K562 (cell line): ENCODE measurements around the gene FOXR1. TPM values are rescaled to one million over a fixed set of nuclear protein-coding genes. Genes with fewer than 3 reads are reported as not detected.

ENCODE experiments used
- ARID1B ChIP-seq: fragments of 450-650 bp; IDR thresholded peaks from 2 replicates; pipeline ENCODE4 v1.6.1; 2016; ENCODE audit warnings: antibody characterized with exemption, mild to moderate bottlenecking, inconsistent platforms
- CBX1 ChIP-seq: sonication (generic); IDR thresholded peaks from 2 replicates; pipeline ENCODE4 v1.6.1; 2016; ENCODE audit warnings: antibody characterized with exemption, low read depth, mild to moderate bottlenecking
- CREM ChIP-seq: IDR thresholded peaks from 2 replicates; pipeline ENCODE4 v1.6.1; 2014; ENCODE audit warnings: antibody characterized with exemption, low read depth
- ERF ChIP-seq: fragments of 450-650 bp; formaldehyde crosslinking; IDR thresholded peaks from 2 replicates; pipeline ENCODE4 v1.4.0; 2020; ENCODE audit warnings: mild to moderate bottlenecking, mixed read lengths
- GABPB1 ChIP-seq: sonication (generic); formaldehyde crosslinking; IDR thresholded peaks from 2 replicates; pipeline ENCODE4 v1.8.0; 2022; ENCODE audit warnings: mild to moderate bottlenecking, missing genetic modification reagents
- HCFC1 ChIP-seq: IDR thresholded peaks from 2 replicates; pipeline ENCODE4 v1.6.1; 2012; ENCODE audit warnings: low read depth, low read length, improper control_type of control experiment
- HNRNPLL ChIP-seq: fragments of 200-400 bp; formaldehyde crosslinking; IDR thresholded peaks from 2 replicates; pipeline ENCODE4 v1.6.1; 2017; ENCODE audit warnings: low read length, low read depth, mild to moderate bottlenecking; ENCODE audit not compliant: poor library complexity, severe bottlenecking
- JUND ChIP-seq, 2 experiments: IDR thresholded peaks; 2 replicates in 1 of 2; 3 replicates in 1 of 2; pipeline ENCODE4 v1.6.1; 2011; ENCODE audit warnings: borderline replicate concordance in 2 of 2, low read depth in 2 of 2, low read length in 2 of 2, improper control_type of control experiment in 1 of 2, missing biosample characterization in 1 of 2, missing genetic modification characterization in 1 of 2, missing genetic modification reagents in 1 of 2
- KAT7 ChIP-seq: sonication (generic); formaldehyde crosslinking; IDR thresholded peaks from 2 replicates; pipeline ENCODE4 v1.8.0; 2022; ENCODE audit warnings: missing genetic modification reagents, mild to moderate bottlenecking, borderline replicate concordance
- LCOR ChIP-seq: sonication (generic); formaldehyde crosslinking; IDR thresholded peaks from 2 replicates; pipeline ENCODE4 v1.8.0; 2022; ENCODE audit warnings: mild to moderate bottlenecking, missing genetic modification reagents
- PCBP1 ChIP-seq: fragments of 200-400 bp; formaldehyde crosslinking; IDR thresholded peaks from 2 replicates; pipeline ENCODE4 v1.6.1; 2018; ENCODE audit warnings: mild to moderate bottlenecking, low read depth, low read length; ENCODE audit not compliant: poor library complexity, severe bottlenecking
- POLR2G ChIP-seq: fragments of 200-400 bp; formaldehyde crosslinking; IDR thresholded peaks from 2 replicates; pipeline ENCODE4 v1.6.1; 2017; ENCODE audit warnings: low read depth, mild to moderate bottlenecking, antibody characterized with exemption, low read length, moderate library complexity
- RBFOX2 ChIP-seq: fragments of 200-400 bp; formaldehyde crosslinking; IDR thresholded peaks from 2 replicates; pipeline ENCODE4 v1.6.1; 2017; ENCODE audit warnings: low read depth, mild to moderate bottlenecking, low read length, moderate library complexity
- RNF2 ChIP-seq: sonication (generic); IDR thresholded peaks from 2 replicates; pipeline ENCODE4 v1.6.1; 2016
- SETDB1 ChIP-seq: IDR thresholded peaks from one replicate; pipeline ENCODE4 v1.6.1; 2012; ENCODE audit warnings: low read length, control low read depth, inconsistent platforms
- SIN3A ChIP-seq, 2 experiments: fragments of 150-350 bp in 1 of 2; IDR thresholded peaks; 2 replicates each; pipeline ENCODE4 v1.6.1; 2011 to 2016; ENCODE audit warnings: borderline replicate concordance in 2 of 2, low read depth in 2 of 2, low read length in 2 of 2, mild to moderate bottlenecking in 2 of 2, moderate library complexity in 2 of 2; ENCODE audit not compliant: control insufficient read depth in 1 of 2
- TAL1 ChIP-seq: fragments of 450-650 bp; IDR thresholded peaks from 2 replicates; pipeline ENCODE4 v1.6.1; 2016; ENCODE audit warnings: mild to moderate bottlenecking
- TBP ChIP-seq: optimal IDR thresholded peaks from 2 replicates; pipeline ENCODE3; 2011; ENCODE audit warnings: low read depth, low read length, improper control_type of control experiment
- TEAD1 ChIP-seq, 2 experiments: fragments of 450-650 bp in 1 of 2; sonication (generic) in 1 of 2; formaldehyde crosslinking; IDR thresholded peaks; 2 replicates each; pipeline versions ENCODE4 v1.4.0 to v1.8.0; 2020 to 2022; ENCODE audit warnings: mild to moderate bottlenecking in 2 of 2, missing genetic modification reagents in 1 of 2
- TEAD4 ChIP-seq, 2 experiments: sonication (generic) in 1 of 2; formaldehyde crosslinking in 1 of 2; IDR thresholded peaks; 2 replicates each; pipeline versions ENCODE4 v1.6.1 to v1.8.0; 2012 to 2022; ENCODE audit warnings: borderline replicate concordance in 1 of 2, inconsistent platforms in 1 of 2, low read length in 1 of 2, mild to moderate bottlenecking in 1 of 2, missing genetic modification reagents in 1 of 2
- ZBTB7A ChIP-seq: IDR thresholded peaks from 2 replicates; pipeline ENCODE4 v1.6.1; 2011; ENCODE audit warnings: low read depth, mild to moderate bottlenecking, low read length, moderate library complexity, borderline replicate concordance; ENCODE audit not compliant: control insufficient read depth
- ZNF143 ChIP-seq: sonication (generic); formaldehyde crosslinking; IDR thresholded peaks from 2 replicates; pipeline ENCODE4 v1.9.0; 2022; ENCODE audit warnings: mild to moderate bottlenecking, missing genetic modification reagents
- ZNF239 ChIP-seq: fragments of 250-450 bp; sonication (Bioruptor Pico); IDR thresholded peaks from 2 replicates; pipeline ENCODE4 v1.4.0; 2020; ENCODE audit warnings: mild to moderate bottlenecking
- ZNF830 ChIP-seq: fragments of 250-450 bp; sonication (Bioruptor Pico); IDR thresholded peaks from 2 replicates; pipeline ENCODE4 v1.5.0; 2021; ENCODE audit warnings: mild to moderate bottlenecking
- polyA plus RNA-seq, 8 experiments: library from polyadenylated mRNA; depleted of rRNA in 4 of 8; stranded (reverse) in 5 of 8; unstranded in 3 of 8; fragments of >200 nt; fragmentation: Nextera tagmentation in 2 of 8; fragmentation: Illumina TruSeq in 1 of 8; extraction: Ambion mirVana in 2 of 8; extraction: Trizol in 1 of 8; gene quantifications; 2 replicates each; pipeline versions ENCODE4 v1.2.1 to v1.2.3, GENCODE V29; 2011 to 2014; ENCODE audit warnings: inconsistent platforms in 1 of 8, missing spikeins in 1 of 8
- total RNA-seq, 7 experiments: library from RNA; depleted of rRNA in 6 of 7; stranded (reverse); fragments of >200 nt in 6 of 7; fragmentation: Illumina TruSeq in 2 of 7; extraction: Trizol in 2 of 7; gene quantifications; 2 replicates each; pipeline versions ENCODE4 v1.2.1 to v1.2.3, GENCODE V29; 2011 to 2021; ENCODE audit warnings: low replicate concordance in 1 of 7
- TF ChIP-seq, protein P1 (sequence below): sonication (generic); formaldehyde crosslinking; IDR thresholded peaks from 2 replicates; pipeline ENCODE4 v1.5.0; 2020; ENCODE audit warnings: missing genetic modification reagents

FOXR1 gene
- total and polyA plus RNA-seq, 9 of the 15 experiments (the other 6 are each of a cell fraction or from before 2014, with no cell fraction given): not detected

DNA sequence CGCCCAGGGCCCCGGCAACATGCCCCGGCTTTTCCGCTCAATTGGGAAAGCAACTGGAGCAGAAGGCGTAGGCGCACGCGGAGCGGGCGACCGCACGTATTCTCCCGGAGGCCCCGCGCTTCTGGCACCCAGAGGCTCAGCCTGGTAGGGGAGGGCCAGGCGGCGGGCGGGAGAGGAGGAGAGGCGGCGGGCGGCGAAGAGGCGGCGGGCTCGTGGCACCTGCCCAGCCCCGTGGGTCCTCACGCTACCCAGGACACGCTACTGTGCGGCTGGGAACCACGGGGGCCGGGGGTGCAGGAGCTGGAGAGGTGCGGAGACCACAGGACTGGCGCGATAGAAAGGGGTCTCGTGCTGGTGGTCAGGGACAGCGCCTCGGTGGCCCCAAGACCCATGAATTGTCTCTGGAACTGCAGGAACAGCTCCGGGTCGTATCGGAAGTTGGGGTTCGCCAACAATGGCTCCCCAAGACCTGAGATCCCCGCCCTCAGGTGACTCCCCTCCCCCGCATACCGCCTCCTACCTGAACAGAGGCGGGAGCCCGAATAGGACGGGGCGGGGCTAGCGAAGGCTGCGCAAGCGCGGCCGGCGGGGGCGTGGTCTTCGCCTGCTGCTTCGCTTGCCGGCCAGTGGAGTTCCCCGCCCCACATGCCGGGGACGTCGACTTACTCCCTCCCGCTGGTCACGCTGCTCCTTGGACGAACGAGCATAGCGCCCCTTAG lies 58.9 kb downstream of the FOXR1 start, which contains the start of gene SLC37A4 (continued):
- TF ChIP-seq JUND (IDR thresholded peaks at IDR 0.05; ENCODE audit: borderline replicate concordance, low read depth, low read length) (peak; percentile 77), JUND (tag; IDR thresholded peaks at IDR 0.05; ENCODE audit: borderline replicate concordance, low read depth, low read length) (peak; percentile 37; the same call in 1 of the 3 replicates), ZNF830 (CRISPR knock-in tag) (0 out of 2 replicates have a peak, but pooled peaks have one; percentile 44), POLR2G (peak; percentile 78), KAT7 (CRISPR knock-in tag) (peak; percentile 90; the same call in 1 of the 2 replicates), RNF2 (peak; percentile 94), ARID1B (0 out of 2 replicates have a peak, but pooled peaks have one; percentile 22), RBFOX2 (peak; percentile 70), ZBTB7A (peak; percentile 5; the same call in 1 of the 2 replicates), GABPB1 (peak; percentile 70), LCOR (CRISPR knock-in tag) (peak; percentile 95), CBX1 (peak; percentile 67; the same call in 1 of the 2 replicates), TEAD4 (IDR thresholded peaks at IDR 0.05; ENCODE audit: low read length) (peak; percentile 69), TEAD4 (CRISPR knock-in tag; IDR thresholded peaks at IDR 0.05; ENCODE audit: borderline replicate concordance) (no peak), ZNF143 (peak; percentile 49; the same call in 1 of the 2 replicates), TEAD1 (CRISPR knock-in tag; IDR thresholded peaks at IDR 0.05) (peak; percentile 61 to 97; a peak in 3 of 4 replicates), CREM (peak; percentile 90), ZNF239 (CRISPR knock-in tag) (no peak), HNRNPLL (peak; percentile 47), SIN3A (IDR thresholded peaks at IDR 0.05; ENCODE audit: borderline replicate concordance in 2 of 2, control insufficient read depth in 1 of 2, low read depth in 2 of 2, low read length in 2 of 2) (peak; percentile 35 to 79; a peak in 2 of 4 replicates), SETDB1 (peak; percentile 61), HCFC1 (peak; percentile 36; the same call in 1 of the 2 replicates), TAL1 (no peak), PCBP1 (peak; percentile 83), TBP (peak; percentile 34), ERF (CRISPR knock-in tag) (0 out of 2 replicates have a peak, but pooled peaks have one; percentile 45)
- TF ChIP-seq, protein P1, sequence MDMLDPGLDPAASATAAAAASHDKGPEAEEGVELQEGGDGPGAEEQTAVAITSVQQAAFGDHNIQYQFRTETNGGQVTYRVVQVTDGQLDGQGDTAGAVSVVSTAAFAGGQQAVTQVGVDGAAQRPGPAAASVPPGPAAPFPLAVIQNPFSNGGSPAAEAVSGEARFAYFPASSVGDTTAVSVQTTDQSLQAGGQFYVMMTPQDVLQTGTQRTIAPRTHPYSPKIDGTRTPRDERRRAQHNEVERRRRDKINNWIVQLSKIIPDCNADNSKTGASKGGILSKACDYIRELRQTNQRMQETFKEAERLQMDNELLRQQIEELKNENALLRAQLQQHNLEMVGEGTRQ (CRISPR knock-in tag): peak; percentile 76
